Esophagus (tissue), 2 donors: ENCODE measurements around the gene CLTCL1. TPM values are rescaled to one million over a fixed set of nuclear protein-coding genes. Genes with fewer than 3 reads are reported as not detected.
"Not testable (repeated sequence)": the region's sequence is repeated elsewhere in the genome, so short reads cannot be mapped to it uniquely, and the experiment has no call there.

Source experiments
- H3K27ac ChIP-seq, 2 donors: one replicate each; pipeline ENCODE4 v1.5.1; 2013; ENCODE audit warnings: low read depth in 2 of 2, mild to moderate bottlenecking in 2 of 2, inconsistent platforms in 1 of 2, low read length in 1 of 2, moderate library complexity in 1 of 2
- H3K27me3 ChIP-seq, 2 donors: one replicate each; pipeline ENCODE4 v1.6.1; 2013; ENCODE audit warnings: low read length in 2 of 2, control low read depth in 1 of 2, mild to moderate bottlenecking in 1 of 2; ENCODE audit not compliant: insufficient read depth in 2 of 2, control insufficient read depth in 1 of 2
- H3K36me3 ChIP-seq, 2 donors: one replicate each; pipeline ENCODE4 v1.6.1; 2013; ENCODE audit warnings: low read length in 1 of 2; ENCODE audit not compliant: control insufficient read depth in 2 of 2, insufficient read depth in 2 of 2
- H3K4me1 ChIP-seq, 2 donors: one replicate each; pipeline ENCODE4 v1.6.1; 2013; ENCODE audit warnings: low read length in 1 of 2; ENCODE audit not compliant: control insufficient read depth in 2 of 2, insufficient read depth in 2 of 2
- H3K4me3 ChIP-seq, 2 donors: one replicate each; pipeline ENCODE4 v1.5.1; 2013; ENCODE audit warnings: low read length in 2 of 2, mild to moderate bottlenecking in 2 of 2, low read depth in 1 of 2, moderate library complexity in 1 of 2
- H3K9me3 ChIP-seq, 2 donors: one replicate each; pipeline ENCODE4 v1.6.1; 2013; ENCODE audit warnings: mild to moderate bottlenecking in 2 of 2, low read depth in 1 of 2, low read length in 1 of 2, moderate library complexity in 1 of 2; ENCODE audit not compliant: control insufficient read depth in 2 of 2, insufficient read depth in 1 of 2
- WGBS, 2 donors: extraction: QIAGEN DNeasy Blood & Tissue Kit; methylation state at CpG; one replicate each; pipeline ENCODE4 v1.1.7; 2013; 5-methylcytosine and 5-hydroxymethylcytosine counted together
- polyA plus RNA-seq, 2 donors: library from polyadenylated mRNA; stranded (reverse); fragments of 200-250 nt; gene quantifications; one replicate each; pipeline ENCODE4 v1.2.3, GENCODE V29; 2013
- donor health status: healthy with polysubstance abuse.
- donor health status: Bipolar disorder and iron deficiency.

The CLTCL1 gene
- polyA plus RNA-seq, 2 donors, result 2.8 to 4.0 TPM

DNA sequence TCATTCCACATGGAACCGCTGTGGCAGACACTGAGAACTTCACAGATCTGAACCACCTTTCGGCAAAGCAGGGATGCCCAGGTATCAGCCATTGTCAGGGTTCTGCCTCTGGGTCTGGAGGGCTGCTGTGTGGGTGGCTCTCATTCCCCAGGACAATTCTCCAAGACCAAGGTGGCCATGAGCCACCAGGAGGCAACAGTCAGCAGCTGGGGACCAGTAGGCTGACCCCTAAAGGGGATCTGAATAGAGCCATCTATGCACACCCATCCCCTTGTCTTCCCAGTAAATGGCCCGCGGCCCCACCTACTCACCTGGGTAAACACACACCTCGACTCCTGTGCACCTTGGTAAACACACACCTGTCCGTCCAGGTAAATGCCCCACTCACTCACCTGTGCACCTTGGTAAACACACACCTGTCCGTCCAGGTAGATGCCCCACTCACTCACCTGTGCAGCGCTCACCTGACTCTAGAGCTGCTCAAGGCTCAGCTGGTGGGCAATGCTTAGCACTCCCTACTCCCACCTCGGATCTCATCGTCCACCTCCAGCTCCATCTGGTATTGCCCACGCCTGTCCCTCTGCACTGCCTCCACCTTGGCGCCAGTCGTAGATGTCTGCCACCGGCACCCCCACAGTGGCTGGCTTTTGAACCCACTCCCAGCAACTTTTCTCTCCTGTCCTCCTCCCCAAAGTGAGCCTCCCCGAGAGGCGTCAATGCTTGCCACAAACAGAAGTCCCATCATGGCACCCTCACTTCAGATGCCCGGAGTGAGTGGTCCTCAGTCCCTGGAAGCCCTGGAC lies 123.2 kb downstream of the CLTCL1 start:
- WGBS, 2 donors, result 52 to 58% methylated on average over 17 of the region's 17 CpGs
- Histone ChIP-seq H3K27me3 (peaks cover 0 to 7% of the 10 kb centered on the region in 2 donors), H3K36me3 (no peaks in the 10 kb centered on the region), H3K4me1 (peaks cover 0 to 29% of the 10 kb centered on the region in 2 donors), H3K9me3 (no peaks in the 10 kb centered on the region), H3K4me3 (no peak overlapping the region), H3K27ac (no peak overlapping the region)

DNA sequence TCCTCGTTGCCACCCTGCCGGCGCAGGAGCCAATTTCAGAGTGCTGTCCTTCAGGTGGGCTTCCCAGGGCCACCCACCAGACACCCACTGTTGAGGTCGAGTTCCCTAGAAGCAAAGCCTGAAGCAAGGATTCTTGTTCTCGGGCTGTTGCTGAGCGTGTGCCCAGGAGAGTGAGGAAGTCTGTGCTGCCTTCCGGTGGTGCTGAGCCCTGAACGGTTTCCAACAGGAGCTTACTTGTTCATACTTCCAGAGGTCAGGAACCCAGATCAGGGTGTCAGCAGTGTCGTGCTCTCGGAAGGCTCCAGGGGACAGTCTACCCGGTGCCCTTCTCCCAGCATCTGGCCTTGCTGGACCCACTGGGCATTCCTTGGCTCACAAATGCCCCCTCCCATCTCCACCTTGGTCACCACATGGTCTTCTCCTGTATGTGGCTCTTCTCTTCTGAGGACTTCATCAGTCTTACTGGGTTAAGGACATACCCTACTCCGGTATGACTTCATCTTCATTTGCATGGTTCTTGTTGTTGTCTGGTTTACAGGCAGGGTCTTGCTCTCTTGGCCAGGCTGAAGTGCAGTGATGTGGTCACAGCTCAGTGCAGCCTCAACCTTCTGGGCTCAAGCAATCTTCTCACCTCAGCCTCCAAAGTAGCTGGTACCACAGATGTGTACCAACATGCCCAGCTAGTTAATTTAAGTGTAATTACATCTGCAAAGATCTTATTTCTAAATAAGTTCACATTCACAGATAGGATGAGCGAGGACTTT lies 124.2 kb downstream of the CLTCL1 start:
- peaks cover 0 to 7% of the 10 kb centered on the region in 2 donors for H3K27me3 ChIP-seq
- 69 to 71% methylated on average over 13 of the region's 13 CpGs for WGBS, 2 donors
- H3K36me3 ChIP-seq, result no peaks in the 10 kb centered on the region
- H3K9me3 ChIP-seq, result no peaks in the 10 kb centered on the region
- H3K4me3 ChIP-seq, result no peak overlapping the region
- peaks cover 0 to 19% of the 10 kb centered on the region in 2 donors for H3K4me1 ChIP-seq
- no peak overlapping the region for H3K27ac ChIP-seq

- WGBS, 2 donors, result 77 to 81% methylated on average over 8 of the region's 8 CpGs
- Histone ChIP-seq H3K9me3 (no peaks in the 10 kb centered on the region), H3K36me3 (no peaks in the 10 kb centered on the region), H3K4me1 (peaks cover 0 to 16% of the 10 kb centered on the region in 2 donors), H3K4me3 (no peak overlapping the region), H3K27me3 (peaks cover 0 to 7% of the 10 kb centered on the region in 2 donors), H3K27ac (no peak overlapping the region)
These were observed 125.1 kb downstream of the CLTCL1 start for GRCh38 chr22:19166421-19166820.

GRCh38 chr22:19164425-19164824 lies 127.1 kb downstream of the CLTCL1 start:
- H3K9me3 ChIP-seq, result no peaks in the 10 kb centered on the region
- H3K4me1 ChIP-seq, result peaks cover 0 to 2% of the 10 kb centered on the region in 2 donors
- H3K36me3 ChIP-seq, result no peaks in the 10 kb centered on the region
- 95% methylated on average over 6 of the region's 6 CpGs for WGBS, 2 donors
- H3K27me3 ChIP-seq, result peaks cover 0 to 4% of the 10 kb centered on the region in 2 donors
- H3K27ac ChIP-seq, result no peak overlapping the region
- H3K4me3 ChIP-seq, result no peak overlapping the region

- not testable (repeated sequence) for H3K4me3 ChIP-seq, H3K36me3 ChIP-seq, H3K9me3 ChIP-seq, H3K27ac ChIP-seq, H3K4me1 ChIP-seq, H3K27me3 ChIP-seq
- WGBS, 2 donors, result 88% methylated on average over 11 of the region's 11 CpGs
These were observed 132.9 kb downstream of the CLTCL1 start for GRCh38 chr22:19158649-19159048.

- H3K4me1 ChIP-seq, H3K36me3 ChIP-seq, H3K4me3 ChIP-seq, H3K27ac ChIP-seq, H3K9me3 ChIP-seq: not testable (repeated sequence)
- H3K27me3 ChIP-seq, result peaks cover 0 to 10% of the 10 kb centered on the region in 2 donors
- 69 to 74% methylated on average over 9 of the region's 9 CpGs for WGBS, 2 donors
These were observed 135.4 kb downstream of the CLTCL1 start for GRCh38 chr22:19156109-19156508.

- Histone ChIP-seq H3K27ac (no peak overlapping the region), H3K9me3 (peaks cover 0 to 4% of the 10 kb centered on the region in 2 donors), H3K36me3 (no peaks in the 10 kb centered on the region), H3K4me1 (no peaks in the 10 kb centered on the region), H3K4me3 (no peak overlapping the region), H3K27me3 (peaks cover 10 to 28% of the 10 kb centered on the region in 2 donors)
- 54 to 56% methylated on average over 11 of the region's 11 CpGs for WGBS, 2 donors
These were observed 138.3 kb downstream of the CLTCL1 start for GRCh38 chr22:19152942-19153883.

DNA sequence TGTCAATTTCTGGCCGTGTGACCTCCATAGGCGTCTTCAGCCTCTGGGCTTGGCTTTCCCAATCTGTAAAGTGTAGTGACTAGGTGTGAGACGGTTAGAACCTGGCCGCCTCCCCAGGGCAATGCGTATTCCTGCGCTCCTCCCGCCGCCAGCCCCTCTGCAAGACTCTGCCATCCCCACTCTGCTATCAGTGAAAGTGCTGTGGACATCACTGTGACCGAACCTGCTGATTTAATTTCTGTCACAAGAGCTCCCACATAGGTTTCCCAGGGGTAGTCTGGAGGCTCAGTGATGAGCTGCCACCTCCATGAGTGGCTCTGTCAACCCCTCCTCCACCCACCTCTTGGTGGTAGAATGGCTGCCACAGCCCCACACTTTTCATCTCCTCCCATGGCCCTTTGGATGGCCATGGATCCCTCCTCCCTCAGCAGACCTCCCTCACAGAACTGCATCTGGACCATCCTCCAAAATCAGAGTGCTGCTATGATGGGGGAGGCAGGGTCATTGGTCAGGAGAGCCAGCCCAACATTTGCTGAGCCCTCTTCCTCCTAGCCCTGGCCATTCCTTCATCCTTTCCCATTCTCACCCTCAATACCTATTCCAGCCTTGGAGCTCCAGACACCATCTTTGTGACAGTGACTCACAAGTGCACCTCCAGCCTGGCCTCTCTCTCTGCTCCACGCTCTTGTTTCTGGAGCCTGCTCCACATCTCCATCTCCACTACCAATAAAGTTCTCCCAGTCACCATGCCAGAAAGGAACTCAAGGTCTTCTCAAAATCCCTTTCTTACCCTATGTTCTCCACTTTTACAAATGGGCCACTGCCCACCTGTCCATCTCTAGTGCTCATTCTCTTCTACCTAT lies 140.0 kb downstream of the CLTCL1 start:
- 52 to 56% methylated on average over 10 of the region's 10 CpGs for WGBS, 2 donors
- Histone ChIP-seq H3K4me3 (no peak overlapping the region), H3K36me3 (no peaks in the 10 kb centered on the region), H3K9me3 (peaks cover 0 to 4% of the 10 kb centered on the region in 2 donors), H3K27me3 (peaks cover 11 to 31% of the 10 kb centered on the region in 2 donors), H3K4me1 (no peaks in the 10 kb centered on the region), H3K27ac (no peak overlapping the region)
